NCI-H2196 treated with DMSO at 0.1 percent for 48 hours (cell line): ENCODE data around the gene FBXW5.

Experiments
- DNase-seq: peaks from one replicate; lab custom pipeline; 2025; ENCODE audit not compliant: unreplicated experiment; lab: John Stamatoyannopoulos, UW

FBXW5 gene

GRCh38 chr9:136936645-136937170 is 7.8 kb downstream of the FBXW5 start:
- no peak for DNase-seq

- no peak for DNase-seq
Measured at GRCh38 chr9:136935651-136936050, 8.9 kb downstream of the FBXW5 start.

- DNase-seq: no peak
Measured at GRCh38 chr9:136934277-136934676, 10.3 kb downstream of the FBXW5 start.

GRCh38 chr9:136931611-136932130 is 12.9 kb downstream of the FBXW5 start:
- DNase-seq: no peak

GRCh38 chr9:136930014-136930413 is 14.5 kb downstream of the FBXW5 start:
- DNase-seq: no peak

- DNase-seq: no peak
Measured at GRCh38 chr9:136928591-136928990, 15.9 kb downstream of the FBXW5 start.

- no peak for DNase-seq
Measured at GRCh38 chr9:136927343-136928271, 16.9 kb downstream of the FBXW5 start.

GRCh38 chr9:136926749-136927148 is 17.8 kb downstream of the FBXW5 start:
- DNase-seq: no peak

- DNase-seq: no peak
Measured at GRCh38 chr9:136926154-136926704, 18.3 kb downstream of the FBXW5 start.

GRCh38 chr9:136925414-136926153 is 19.0 kb downstream of the FBXW5 start:
- no peak for DNase-seq

- no peak for DNase-seq
Measured at GRCh38 chr9:136923881-136924280, 20.7 kb downstream of the FBXW5 start.

GRCh38 chr9:136922540-136922939 is 22.0 kb downstream of the FBXW5 start:
- no peak for DNase-seq

- DNase-seq: no peak
Measured at GRCh38 chr9:136921718-136922117, 22.8 kb downstream of the FBXW5 start.

GRCh38 chr9:136921307-136921706 is 23.2 kb downstream of the FBXW5 start:
- no peak for DNase-seq

- DNase-seq: no peak
Measured at GRCh38 chr9:136920734-136921231, 23.8 kb downstream of the FBXW5 start.

- no peak for DNase-seq
Measured at GRCh38 chr9:136920069-136920468, 24.5 kb downstream of the FBXW5 start.

- no peak for DNase-seq
Measured at GRCh38 chr9:136917902-136918301, 26.6 kb downstream of the FBXW5 start.

- DNase-seq: no peak
Measured at GRCh38 chr9:136916330-136917184, 28.0 kb downstream of the FBXW5 start.

GRCh38 chr9:136915632-136916329 is 28.8 kb downstream of the FBXW5 start:
- no peak for DNase-seq
